ENCODE measurements around the gene NUMB.

Gene NUMB

GRCh38 chr14:73258076-73258475, 200.3 kb downstream of the NUMB start:
- DNase-seq, result no peak

DNA sequence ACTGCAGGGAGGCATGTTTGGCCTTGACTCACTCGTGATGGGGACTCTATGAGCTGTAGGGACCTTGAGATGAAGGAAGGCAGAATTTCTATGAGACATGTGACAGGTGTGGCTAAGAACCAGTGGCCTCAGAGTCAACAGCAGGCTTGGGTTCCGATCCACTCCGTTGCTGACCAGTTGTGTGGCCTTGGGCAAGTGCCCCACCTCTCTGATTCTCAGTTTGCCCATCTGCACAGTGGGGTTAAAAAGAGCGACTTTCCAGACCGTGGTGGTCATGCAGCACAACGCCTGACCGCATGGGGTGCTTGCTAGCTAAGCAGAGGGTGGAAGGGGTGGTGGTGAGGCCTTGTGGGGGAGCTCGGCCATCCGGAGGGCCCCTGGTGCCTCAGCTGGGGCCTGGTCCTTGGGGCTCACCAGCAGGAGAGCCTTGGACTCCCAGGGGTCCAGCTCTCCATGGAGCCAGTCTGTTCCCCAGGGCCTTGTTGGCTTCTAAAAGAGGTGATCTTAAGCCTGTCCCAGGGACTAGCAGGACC, 202.6 kb downstream of the NUMB start:
- no peak for DNase-seq

DNA sequence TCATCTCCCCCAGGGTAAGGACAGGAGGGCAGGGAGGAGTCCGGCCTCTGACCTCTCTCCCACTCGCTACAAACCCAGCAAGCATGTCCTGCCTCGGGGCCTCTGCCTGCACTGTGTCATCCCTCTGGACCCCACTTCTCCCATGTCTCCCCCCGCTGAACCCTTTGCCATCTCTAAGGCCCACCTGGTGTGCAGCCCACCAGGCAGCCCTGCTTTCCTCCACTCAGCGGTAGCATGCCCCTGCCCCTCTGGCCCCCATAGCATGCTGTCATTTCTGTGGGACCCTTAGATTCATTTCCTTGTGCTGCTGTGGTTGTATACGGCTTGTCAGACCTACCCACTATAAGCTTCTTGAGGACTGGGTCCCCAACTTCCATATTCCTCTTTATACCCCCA, 203.3 kb downstream of the NUMB start:
- no peak for DNase-seq

DNA sequence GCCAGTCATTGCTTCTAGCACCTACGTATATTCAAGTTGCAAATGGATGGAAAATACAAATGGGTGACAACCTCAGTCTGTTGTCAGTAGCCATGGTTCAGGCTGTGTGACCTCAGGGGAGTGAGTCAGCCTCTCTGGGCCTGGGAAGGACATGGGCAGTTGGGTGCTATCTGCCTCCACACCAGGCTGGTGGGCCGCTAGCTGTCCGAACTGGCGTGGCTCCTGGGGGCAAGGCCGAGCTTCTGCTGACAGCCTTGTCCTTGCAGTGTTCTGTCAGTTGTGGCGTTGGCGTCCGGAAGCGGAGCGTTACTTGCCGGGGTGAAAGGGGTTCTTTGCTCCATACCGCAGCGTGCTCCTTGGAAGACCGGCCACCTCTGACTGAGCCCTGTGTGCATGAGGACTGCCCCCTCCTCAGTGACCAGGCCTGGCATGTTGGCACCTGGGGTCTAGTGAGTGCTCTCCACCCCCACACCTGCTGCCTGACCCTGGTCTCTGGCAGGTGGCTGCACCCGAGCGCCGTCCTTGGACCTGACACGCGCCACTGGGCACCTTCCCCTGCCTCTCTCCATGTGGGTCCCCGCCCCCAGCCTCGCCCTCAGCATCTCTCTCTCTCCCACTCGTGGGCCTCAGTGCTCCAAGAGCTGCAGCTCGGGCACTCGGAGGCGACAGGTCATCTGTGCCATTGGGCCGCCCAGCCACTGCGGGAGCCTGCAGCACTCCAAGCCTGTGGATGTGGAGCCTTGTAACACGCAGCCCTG, 203.9 kb downstream of the NUMB start:
- DNase-seq, result no peak

DNA sequence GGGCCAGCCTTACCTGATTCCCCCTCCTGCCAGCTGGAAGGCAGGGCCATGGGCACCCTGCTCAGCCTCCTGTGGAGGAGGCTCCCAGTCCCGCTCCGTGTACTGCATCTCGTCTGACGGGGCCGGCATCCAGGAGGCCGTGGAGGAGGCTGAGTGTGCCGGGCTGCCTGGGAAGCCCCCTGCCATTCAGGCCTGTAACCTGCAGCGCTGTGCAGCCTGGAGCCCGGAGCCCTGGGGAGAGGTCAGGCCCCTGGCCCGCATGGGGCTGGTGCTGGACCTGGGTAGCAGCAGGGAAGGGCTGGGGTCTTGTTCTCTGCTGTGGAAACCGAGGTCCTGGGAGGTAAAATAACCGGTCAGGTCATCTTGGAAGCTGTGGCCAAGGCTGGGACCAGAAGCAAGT, 204.6 kb downstream of the NUMB start:
- DNase-seq, result no peak

DNA sequence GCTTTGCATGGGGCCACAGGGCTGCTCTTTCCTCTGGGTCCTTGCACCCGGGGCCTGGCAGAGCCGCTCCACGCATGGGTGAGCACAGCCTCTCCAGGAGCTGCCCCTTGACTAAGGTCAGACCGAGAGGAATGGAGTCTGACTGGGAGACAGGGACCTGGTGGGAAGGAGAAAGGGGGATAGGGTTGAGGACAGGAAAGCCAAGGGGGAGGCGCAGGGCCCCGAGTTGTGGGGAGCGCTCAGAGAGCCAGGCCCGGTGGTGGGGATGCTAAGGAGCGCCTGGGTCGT, 205.1 kb downstream of the NUMB start:
- no peak for DNase-seq

DNA sequence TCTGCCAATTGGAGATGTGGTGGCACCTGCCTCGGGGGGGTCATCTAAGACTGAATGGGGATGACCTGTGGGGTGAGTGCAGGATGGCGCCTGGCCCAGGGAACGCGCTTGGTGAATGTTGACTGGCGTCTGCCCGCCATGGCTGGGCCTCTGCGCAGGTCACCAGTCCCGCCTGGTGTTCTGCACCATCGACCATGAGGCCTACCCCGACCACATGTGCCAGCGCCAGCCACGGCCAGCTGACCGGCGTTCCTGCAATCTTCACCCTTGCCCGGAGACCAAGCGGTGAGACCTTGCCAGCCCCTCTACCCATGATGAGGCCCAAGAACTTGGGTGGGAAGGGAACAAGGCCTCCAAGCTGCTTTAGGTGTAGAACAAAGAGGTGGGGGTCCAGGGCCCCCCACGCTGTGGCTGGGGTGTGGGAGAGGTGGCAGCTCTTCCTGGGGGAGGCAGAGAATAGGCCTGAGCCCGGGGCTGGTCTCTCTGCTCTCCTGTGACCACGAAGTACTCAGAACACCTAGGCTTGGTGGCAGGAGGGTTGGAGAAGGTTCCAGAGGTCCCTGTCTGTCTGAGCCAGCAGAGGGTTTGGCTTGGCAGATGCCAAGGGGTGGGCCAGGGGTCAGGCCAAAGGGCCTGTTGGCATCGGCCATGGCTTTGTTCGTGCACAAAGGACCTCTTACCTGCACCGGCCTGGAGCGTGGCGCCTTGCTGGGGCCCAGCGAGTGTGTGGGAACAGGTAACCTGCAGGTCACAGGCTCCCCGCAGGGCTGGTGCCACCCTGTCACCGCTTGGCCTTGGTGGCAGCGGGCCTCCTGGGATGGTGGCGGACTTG, 205.6 kb downstream of the NUMB start:
- DNase-seq, result no peak

DNA sequence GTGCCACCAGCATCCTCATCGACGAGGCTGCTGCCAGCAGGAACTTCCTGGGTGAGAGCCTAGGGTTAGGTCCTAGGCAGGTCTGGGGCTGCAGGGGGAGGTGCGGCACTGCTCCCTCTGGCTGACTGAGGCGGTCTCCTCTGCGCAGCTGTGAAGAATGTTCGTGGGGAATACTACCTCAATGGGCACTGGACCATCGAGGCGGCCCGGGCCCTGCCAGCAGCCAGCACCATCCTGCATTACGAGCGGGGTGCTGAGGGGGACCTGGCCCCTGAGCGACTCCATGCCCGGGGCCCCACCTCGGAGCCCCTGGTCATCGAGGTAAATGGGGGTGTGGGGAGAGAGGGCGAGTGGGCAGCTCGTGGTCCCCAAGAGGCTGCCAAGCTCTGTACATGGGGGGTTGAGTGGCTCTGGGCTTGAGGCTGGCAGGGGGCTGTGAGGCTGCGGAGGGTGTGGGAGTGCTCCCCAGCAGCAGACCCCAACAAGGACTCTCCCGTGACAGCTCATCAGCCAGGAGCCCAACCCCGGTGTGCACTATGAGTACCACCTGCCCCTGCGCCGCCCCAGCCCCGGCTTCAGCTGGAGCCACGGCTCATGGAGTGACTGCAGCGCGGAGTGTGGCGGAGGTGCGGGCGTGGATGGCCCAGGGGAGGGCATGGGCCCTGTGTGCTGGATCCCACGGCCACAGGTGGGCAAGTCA, 206.7 kb downstream of the NUMB start:
- DNase-seq, result no peak

- no peak for DNase-seq
Measured at GRCh38 chr14:73250781-73251500, 207.4 kb downstream of the NUMB start.

GRCh38 chr14:73250317-73250713, 208.0 kb downstream of the NUMB start:
- DNase-seq, result no peak

GRCh38 chr14:73249564-73250316, 208.6 kb downstream of the NUMB start:
- DNase-seq, result no peak

- DNase-seq, result no peak
Measured at GRCh38 chr14:73249108-73249507, 209.2 kb downstream of the NUMB start.

GRCh38 chr14:73248108-73248868, 210.1 kb downstream of the NUMB start:
- DNase-seq, result no peak

DNA sequence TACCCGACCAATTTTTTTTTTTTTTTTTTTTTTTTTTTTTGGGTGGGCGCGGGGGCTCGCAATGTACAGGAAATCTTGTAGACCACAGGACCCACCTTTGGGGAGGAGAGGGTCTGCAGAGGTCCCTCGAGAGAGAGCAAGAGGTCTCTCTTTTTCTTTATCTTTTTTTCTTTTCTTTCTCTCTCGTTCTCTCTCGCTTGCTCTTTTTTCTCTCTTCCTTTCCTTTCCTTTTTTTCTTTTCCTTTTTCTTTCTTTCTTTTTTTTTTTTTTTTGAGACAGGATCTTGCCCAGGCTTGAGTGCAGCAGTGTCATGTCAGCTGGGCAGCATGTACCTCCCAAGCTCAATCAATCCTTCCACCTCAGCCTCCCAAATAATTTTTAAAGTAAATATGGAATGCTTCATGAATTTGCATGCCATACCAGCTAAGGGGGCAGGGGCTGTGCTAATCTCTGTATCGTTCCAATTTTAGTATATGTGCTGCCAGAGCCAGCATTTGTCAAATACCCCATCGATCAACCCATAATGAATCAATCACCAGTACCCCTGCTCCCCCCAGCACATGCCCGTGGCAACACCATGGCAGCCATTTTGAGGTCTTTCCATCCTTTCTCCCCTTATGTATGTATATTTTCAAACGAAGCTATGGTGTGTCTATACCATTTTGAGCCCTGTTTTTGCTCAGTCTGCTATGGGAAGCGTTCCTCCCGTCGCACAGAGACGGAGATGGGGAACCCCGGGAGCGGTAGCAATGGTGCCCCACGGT, 211.8 kb downstream of the NUMB start:
- DNase-seq, result no peak

GRCh38 chr14:73245480-73246325, 212.6 kb downstream of the NUMB start:
- DNase-seq, result no peak

GRCh38 chr14:73244541-73245290, 213.6 kb downstream of the NUMB start:
- DNase-seq, result no peak

- no peak for DNase-seq
Measured at GRCh38 chr14:73243748-73244147, 214.6 kb downstream of the NUMB start.

- no peak for DNase-seq
Measured at GRCh38 chr14:73243341-73243740, 215.0 kb downstream of the NUMB start.

DNA sequence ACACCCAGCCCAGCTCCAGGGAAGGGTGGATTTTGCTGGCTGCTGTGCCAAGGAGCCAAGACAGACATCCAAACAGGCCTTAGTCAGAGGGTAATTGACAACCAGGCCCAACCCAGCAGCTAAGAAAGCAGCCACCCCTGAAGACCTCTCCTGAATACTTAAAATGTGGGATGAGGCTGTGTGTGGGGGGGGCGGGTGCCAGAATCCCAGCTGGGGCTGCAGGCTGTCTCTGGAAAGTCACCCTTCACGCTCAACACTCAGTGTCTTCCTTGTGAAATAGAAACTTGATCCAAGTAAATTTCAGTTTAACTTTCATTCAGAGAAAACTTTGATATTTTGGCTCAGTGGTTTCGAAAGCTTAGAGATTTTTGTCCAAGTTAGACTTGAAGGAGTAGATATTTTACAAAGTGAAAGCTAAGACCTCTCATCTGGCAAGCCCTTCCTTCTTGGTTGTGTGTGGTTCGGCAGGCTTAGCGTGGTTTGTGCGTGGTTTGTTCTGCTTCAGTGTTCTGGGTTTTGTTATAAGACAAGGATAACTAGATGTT, 215.9 kb downstream of the NUMB start:
- no peak for DNase-seq
